ENCODE measurements around the gene TOMT. TPM values are rescaled to one million over a fixed set of nuclear protein-coding genes. Genes with fewer than 3 reads are reported as not detected.

TOMT gene
- total and polyA plus RNA-seq, 2 of the 4 experiments (the other 2 are of a cell fraction), result not detected

GRCh38 chr11:72123117-72123653, 17.5 kb downstream of the TOMT start:
- Histone ChIP-seq H3K36me3 (ENCODE audit: control insufficient read depth, insufficient read depth, low read length) (no peaks in the 10 kb centered on the region), H3K56ac (ENCODE audit: extremely low read depth, insufficient read depth, low read length) (no peak overlapping the region), H3K79me1 (ENCODE audit: low read depth in 1 of 2, low read length in 2 of 2) (no peaks in the 10 kb centered on the region), H2BK20ac (ENCODE audit: low read depth, low read length) (no peak overlapping the region), H4K91ac (ENCODE audit: insufficient read depth, low read depth, low read length) (no peak overlapping the region), H3K27me3 (ENCODE audit: control insufficient read depth, insufficient read depth, low read length) (peaks cover 2% of the 10 kb centered on the region; the same call in 1 of the 2 replicates), H4K5ac (ENCODE audit: low read depth, low read length) (no peak overlapping the region), H2BK120ac (ENCODE audit: low read depth, low read length) (no peak overlapping the region), H3K9me3 (ENCODE audit: control insufficient read depth, insufficient read depth, low read length) (no peaks in the 10 kb centered on the region), H3K4ac (ENCODE audit: low read depth, low read length) (no peak overlapping the region), H3K4me3 (ENCODE audit: insufficient read depth, low read depth, low read length) (no peak overlapping the region), H3K23ac (ENCODE audit: low read depth, low read length) (no peak overlapping the region), H3K9ac (ENCODE audit: low read depth, low read length) (no peak overlapping the region), H3K4me1 (ENCODE audit: control insufficient read depth, insufficient read depth, low read length) (no peaks in the 10 kb centered on the region), H3K18ac (ENCODE audit: low read depth, low read length) (no peak overlapping the region), H2AK5ac (ENCODE audit: low read depth, low read length) (no peak overlapping the region), H3K14ac (replicated peaks; ENCODE audit: low read depth, low read length) (no peak overlapping the region), H2AK9ac (replicated peaks; ENCODE audit: low read depth, low read length, poor library complexity) (no peak overlapping the region), H3K27ac (ENCODE audit: insufficient read depth, low read length) (no peak overlapping the region), H4K20me1 (ENCODE audit: insufficient read depth, low read length) (no peaks in the 10 kb centered on the region), H3K4me2 (ENCODE audit: low read depth, low read length) (no peak overlapping the region), H2BK15ac (ENCODE audit: low read depth, low read length) (no peak overlapping the region), H2BK5ac (ENCODE audit: low read depth, low read length, poor library complexity, severe bottlenecking) (no peak overlapping the region), H2AFZ (replicated peaks; ENCODE audit: low read length, poor library complexity) (no peak overlapping the region), H3K9me1 (ENCODE audit: insufficient read depth, low read length) (no peaks in the 10 kb centered on the region), H4K8ac (ENCODE audit: low read depth in 2 of 2, low read length in 2 of 2) (no peak overlapping the region)
- intact Hi-C loops (cut with micrococcal nuclease), result no loop called here
- ChIA-PET POLR2A (ENCODE audit: unreplicated experiment) (no interaction called here), CTCF (no interaction called here)
- DNase-seq, result no peak
- no peak for ATAC-seq (ENCODE audit: low read depth)
- no CpG with 5 or more reads among the region's 3 CpGs for WGBS, 2 experiments (ENCODE audit: extremely low coverage in 2 of 2, insufficient read length in 1 of 2)
- no peak for TF ChIP-seq SMC3 (IDR thresholded peaks at IDR 0.05; ENCODE audit: low read depth, low read length)
- no peak for TF ChIP-seq FOS (IDR thresholded peaks at IDR 0.05; ENCODE audit: low read depth, low read length)
- no peak for TF ChIP-seq RCOR1 (IDR thresholded peaks at IDR 0.05; ENCODE audit: insufficient replicate concordance, low read length)
- no peak for TF ChIP-seq MAFK (IDR thresholded peaks at IDR 0.05; ENCODE audit: low read depth, low read length)
- no peak for TF ChIP-seq RAD21 (IDR thresholded peaks at IDR 0.05; ENCODE audit: low read length)
- no peak for TF ChIP-seq MAZ (IDR thresholded peaks at IDR 0.05; ENCODE audit: borderline replicate concordance, low read depth, low read length)
- no peak for TF ChIP-seq BHLHE40 (IDR thresholded peaks at IDR 0.05; ENCODE audit: low read depth, low read length)
- no peak for TF ChIP-seq USF2 (IDR thresholded peaks at IDR 0.05; ENCODE audit: low read depth, low read length)
- TF ChIP-seq CEBPB (IDR thresholded peaks at IDR 0.05; ENCODE audit: low read depth, low read length), result no peak
- TF ChIP-seq ELK1 (IDR thresholded peaks at IDR 0.05; ENCODE audit: borderline replicate concordance, low read depth, low read length), result no peak
- no peak for TF ChIP-seq CHD1 (IDR thresholded peaks at IDR 0.05; ENCODE audit: low read depth, low read length)
- no peak for TF ChIP-seq MXI1 (IDR thresholded peaks at IDR 0.05; ENCODE audit: borderline replicate concordance, low read depth, low read length)
- TF ChIP-seq CTCF (conservative IDR thresholded peaks at IDR 0.05; ENCODE audit: low read depth, low read length), result no peak
- no peak for TF ChIP-seq RFX5 (IDR thresholded peaks at IDR 0.05; ENCODE audit: low read depth, low read length)
- TF ChIP-seq NFE2L2 (IDR thresholded peaks at IDR 0.05; ENCODE audit: low read depth, low read length), result no peak
- TF ChIP-seq POLR2A (IDR thresholded peaks at IDR 0.05; ENCODE audit: low read depth, low read length), result no peak
- in situ Hi-C loops (cut with MboI; ENCODE audit: low sequenced_read_pairs), result no loop called here
- BruUV-seq (replicated peaks), result no TSS peak
- dilution Hi-C loops (cut with HindIII; ENCODE audit: low sequenced_read_pairs, unreplicated experiment), result no loop called here

Data from IMR-90 (cell line).